Esophagus mucosa (tissue), 1 donor: Measurements from ENCODE around the gene SMPD2. TPM values are rescaled to one million over a fixed set of nuclear protein-coding genes. Genes with fewer than 3 reads are reported as not detected.

Experiments
- ATAC-seq: fragments of 200-7000 bp; cut with Tn5 transposase; one replicate; pipeline ENCODE4 v1.9.1; 2020
- total RNA-seq: library from RNA; stranded (reverse); gene quantifications from one replicate; pipeline ENCODE4 v1.2.4, GENCODE V29; 2023
- donor health status: DM: yes; HTN: yes; CAD: no.

The SMPD2 gene
- total RNA-seq, 1 donor from 2014 or later = 12.3 TPM

DNA sequence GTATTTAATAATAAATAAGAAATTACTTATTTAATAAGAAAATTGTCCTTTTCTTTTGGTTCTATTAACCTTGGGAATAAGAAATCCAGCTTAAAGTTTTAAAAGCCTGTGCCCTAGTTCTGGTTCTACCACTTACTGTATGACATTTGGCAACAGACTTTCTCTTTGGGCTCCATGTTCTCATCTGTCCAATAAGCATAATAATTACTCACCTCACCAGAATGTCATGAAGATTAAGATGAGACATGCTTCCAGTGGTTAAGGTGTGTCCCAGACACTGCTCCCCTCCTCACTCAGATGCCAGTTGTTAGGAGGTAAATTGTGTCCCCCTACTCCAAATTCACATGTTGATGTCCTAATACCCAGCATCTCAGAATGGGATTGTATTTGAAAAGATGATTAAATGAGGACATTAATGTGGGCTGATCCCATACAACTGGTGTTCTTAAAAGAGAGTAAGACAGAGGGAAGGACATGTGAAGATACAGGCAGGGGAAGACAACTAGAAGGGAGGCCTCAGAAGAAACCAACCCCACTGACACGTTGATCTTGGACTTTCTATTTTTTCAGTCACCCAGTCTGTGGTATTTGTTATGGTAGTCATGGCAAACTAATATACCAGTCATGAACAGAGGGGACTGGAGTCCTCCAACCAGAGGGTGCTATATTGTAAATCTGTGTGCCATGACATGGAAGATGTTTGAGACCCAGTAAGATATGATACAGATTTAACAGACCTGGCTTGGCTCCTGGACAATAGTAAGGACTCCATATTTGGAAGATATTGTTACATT, 21.4 kb downstream of the SMPD2 start:
- ATAC-seq = peak; percentile 91

DNA sequence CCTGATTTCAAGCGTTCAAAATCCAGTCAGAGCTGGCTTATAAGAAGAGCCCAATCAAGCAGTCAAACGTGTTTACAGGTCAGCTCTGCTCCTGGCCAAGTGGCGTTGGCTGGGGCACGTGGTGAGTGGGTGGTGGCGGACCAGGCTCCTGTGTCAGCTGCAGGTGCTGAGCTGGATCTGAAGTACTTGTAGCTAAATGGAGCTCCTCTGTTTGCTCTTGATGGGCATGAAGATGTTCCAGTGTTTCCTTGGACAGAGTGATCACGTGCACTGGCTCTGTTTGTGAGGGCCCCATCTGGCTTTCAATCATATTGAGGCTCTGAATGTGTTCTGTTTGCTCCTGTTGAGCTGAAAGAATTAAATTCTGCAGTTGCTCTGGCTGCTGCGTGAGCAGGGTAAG, 25.2 kb downstream of the SMPD2 start:
- ATAC-seq = no peak

GRCh38 chr6:109466212-109466923, 25.8 kb downstream of the SMPD2 start:
- ATAC-seq = no peak

GRCh38 chr6:109467696-109468095, 27.2 kb downstream of the SMPD2 start:
- ATAC-seq = no peak

DNA sequence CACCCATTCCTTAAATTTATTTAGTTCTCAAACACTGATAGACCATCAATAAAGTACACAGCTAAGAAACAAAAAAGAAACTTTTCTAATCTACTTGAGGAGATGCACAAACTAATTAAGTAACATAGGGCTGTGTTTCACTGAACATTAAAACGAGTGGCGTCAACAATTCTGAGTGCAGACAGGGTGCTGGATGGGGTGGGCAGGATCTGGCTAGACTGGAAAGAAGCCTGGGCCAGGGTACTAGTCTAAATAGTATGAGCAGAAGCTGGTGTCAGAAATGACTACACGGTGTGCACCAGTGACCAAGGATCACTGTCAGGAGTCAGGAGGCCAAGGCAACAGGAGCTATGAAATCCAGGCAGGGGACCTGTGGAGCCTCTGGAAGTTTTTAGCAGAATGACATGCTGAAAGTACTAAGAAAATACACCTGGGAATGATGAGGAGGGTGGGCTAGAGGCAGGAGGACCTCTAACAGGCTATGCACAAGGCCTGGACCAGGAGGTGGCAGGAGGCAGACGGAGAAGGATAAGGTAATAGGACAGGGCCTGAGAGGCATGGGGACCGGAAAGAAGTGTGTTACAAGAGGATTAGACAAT, 29.2 kb downstream of the SMPD2 start:
- no peak for ATAC-seq

DNA sequence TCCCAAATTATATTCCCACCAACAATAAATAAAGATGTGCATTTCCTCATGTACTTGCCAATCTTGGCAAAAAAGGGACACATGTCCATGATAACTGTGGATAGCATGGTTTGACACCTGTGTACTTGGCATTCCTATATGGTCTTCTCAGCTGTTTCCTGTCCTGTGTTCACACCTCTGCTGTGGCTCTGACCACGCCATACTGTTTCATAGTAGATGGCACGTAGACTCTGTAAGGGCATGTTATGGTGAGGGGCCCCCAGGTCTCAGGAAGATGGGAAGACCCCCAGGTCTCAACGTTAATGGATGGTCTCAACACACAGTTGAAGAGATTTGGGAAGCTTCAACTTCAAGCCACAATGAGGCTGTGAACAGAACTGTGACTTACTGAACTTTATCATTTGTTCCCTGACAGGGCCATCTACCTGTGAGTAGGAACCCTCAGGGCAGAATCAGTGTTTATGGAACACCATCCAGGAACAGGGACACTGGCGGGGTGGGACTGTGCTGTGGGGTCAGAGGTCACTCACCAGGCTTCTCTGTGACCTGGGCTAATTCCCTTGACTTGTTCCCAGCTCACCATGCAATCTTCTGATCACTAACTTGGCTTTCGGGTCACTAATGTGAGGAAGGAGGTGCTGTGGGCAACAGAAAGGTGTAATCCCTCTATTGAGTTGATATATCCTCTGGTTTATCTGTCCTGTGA, 30.7 kb downstream of the SMPD2 start:
- peak; percentile 11 for ATAC-seq

DNA sequence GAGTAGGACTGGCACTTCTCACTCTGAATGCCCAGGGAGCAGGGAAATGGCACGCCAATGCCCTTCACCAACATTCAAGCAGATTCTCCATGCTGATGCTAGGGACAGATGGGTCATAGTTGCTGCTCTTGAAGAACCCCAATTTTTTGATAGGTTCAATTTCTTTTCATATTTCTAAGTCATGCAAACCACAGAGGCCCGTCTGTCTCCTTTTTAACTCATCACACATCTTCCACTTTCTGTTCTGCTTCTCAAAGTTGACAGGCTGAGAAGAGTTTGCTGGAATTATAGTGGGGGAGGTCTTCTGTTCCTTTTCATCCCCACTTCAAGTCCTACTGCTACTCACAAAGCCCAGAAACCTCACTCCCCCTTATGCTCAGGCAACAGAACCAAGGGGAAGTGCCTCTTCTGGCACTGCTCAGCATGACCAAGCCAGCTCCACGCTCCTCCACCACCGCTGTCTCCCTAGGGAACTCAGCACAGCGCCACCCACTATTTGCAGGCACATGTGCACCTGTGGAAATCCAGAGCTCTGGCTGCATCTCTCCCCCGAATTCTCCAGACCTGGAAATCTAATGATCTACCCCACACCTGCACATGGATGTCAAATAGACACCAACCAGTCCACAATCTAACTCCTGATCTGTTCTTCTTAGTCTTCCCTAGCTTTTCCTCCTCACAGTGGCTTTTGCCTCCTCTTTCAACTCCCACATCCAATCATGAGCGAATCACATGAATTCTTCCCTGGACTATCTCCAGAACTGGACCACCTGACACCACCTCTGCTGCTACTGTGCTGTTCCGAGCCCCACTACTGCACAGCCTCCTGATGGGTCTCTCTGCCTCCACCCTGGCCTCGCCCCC, 31.8 kb downstream of the SMPD2 start:
- no peak for ATAC-seq

- no peak for ATAC-seq
Observed at GRCh38 chr6:109473120-109473519, 32.6 kb downstream of the SMPD2 start.

DNA sequence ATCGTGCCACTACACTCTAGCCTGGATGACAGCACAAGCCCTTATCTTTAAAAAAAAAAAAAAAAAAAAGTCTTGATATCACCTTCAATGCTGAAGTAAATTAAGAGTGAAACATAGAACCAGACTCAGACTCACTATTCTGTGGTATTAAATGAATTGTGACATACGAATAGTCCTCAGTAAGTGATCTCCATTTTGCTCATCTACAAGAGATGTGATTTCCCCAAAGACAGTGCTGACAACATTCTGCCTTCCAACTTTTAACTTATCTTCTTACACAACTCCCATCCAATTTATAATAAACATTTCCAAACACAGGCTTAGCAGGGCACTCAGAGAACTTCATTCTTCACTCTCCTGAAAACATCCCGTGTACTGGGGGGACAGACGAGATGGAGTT, 34.5 kb downstream of the SMPD2 start:
- no peak for ATAC-seq

DNA sequence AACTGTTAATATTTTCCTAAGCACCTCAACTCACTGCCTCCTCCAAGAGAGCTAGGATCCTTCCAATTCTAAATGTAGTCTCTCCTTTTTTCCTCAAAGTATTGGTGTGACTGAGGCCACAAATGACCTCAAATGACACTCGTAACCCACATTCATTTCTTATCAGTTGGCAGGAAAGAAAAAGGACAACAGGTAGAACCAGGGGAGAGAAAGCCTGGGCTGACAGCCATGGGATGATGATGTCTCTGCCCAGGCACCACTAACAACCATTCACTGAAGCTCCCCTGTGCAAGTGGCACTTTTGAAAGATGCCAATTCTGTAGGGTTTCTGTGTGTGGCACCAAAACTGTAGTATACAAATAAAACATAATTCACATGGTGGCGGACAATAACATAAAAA, 35.1 kb downstream of the SMPD2 start:
- ATAC-seq = no peak

DNA sequence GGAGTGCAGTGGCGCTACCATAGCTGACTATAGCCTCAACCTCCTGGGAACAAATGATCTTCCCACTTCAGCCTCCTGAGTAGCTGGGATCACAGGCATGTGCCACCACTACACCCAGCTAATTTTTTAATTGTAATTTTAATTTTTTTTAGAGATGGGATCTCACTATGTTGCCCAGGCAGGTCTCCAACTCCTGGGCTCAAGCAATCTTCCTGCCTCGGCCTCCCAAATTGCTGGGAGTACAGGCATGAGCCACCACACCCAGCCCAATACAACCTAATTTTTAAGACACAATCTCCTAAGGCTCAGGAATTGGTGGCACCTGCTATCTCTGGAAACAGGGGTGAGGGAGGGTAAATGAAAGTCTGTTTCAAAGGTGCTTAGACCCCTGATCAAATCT, 36.7 kb downstream of the SMPD2 start:
- no peak for ATAC-seq

DNA sequence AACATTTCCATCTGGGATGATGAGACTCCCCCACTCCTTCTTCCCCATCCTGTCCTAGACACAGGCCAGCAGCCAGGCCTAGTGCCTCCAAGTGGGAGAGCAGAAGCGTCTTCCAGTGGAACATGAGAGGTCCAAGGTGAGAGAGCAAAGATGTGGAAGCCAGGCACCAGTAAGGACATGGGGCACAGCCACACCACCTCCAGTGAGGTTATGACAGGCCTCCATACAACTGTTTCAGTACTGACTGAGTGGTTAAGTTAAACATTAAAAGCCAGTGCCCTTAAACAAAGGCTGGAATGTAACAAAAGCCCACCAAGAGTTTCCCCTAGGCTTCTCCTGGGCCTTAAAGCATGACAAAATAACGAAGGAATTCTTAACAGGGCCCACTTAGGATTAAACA, 37.2 kb downstream of the SMPD2 start:
- no peak for ATAC-seq

- no peak for ATAC-seq
Observed at GRCh38 chr6:109478222-109478805, 37.8 kb downstream of the SMPD2 start.

DNA sequence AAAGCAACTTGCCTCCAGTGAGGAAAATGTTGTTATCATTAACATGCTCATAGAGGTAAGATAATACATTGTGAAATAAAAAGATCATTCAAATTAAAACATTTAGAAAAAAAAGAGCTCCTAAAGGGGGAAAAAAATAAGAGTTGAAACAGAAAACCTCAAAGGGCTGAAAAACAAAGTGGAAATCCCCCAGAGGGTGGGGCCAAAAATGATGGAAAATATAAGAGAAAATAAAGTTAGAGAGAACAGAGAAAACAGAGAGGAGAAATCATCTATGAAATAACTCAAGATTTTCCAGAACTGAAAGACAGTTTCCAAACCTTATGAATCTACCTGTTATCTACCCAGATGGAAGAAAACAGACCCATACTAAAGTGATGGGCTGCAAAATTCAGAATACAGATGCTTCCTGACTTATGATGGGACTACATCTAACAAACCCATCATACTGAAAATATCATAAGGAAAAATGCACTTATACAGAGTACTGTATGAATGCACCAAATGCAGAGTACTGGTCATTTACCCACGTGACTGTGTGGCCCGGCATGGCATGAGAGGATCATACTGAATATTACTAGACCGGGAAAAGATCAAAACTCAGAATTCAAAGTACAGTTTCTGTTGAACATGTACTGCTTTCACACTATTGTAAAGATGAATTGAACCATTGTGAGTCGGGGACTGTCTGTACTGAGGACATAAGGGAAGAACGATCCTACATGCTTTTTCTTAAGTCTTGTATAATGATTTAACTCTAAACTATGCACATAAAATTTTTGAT, 38.5 kb downstream of the SMPD2 start:
- ATAC-seq = no peak

- ATAC-seq = no peak
Observed at GRCh38 chr6:109480993-109481480, 40.5 kb downstream of the SMPD2 start.

DNA sequence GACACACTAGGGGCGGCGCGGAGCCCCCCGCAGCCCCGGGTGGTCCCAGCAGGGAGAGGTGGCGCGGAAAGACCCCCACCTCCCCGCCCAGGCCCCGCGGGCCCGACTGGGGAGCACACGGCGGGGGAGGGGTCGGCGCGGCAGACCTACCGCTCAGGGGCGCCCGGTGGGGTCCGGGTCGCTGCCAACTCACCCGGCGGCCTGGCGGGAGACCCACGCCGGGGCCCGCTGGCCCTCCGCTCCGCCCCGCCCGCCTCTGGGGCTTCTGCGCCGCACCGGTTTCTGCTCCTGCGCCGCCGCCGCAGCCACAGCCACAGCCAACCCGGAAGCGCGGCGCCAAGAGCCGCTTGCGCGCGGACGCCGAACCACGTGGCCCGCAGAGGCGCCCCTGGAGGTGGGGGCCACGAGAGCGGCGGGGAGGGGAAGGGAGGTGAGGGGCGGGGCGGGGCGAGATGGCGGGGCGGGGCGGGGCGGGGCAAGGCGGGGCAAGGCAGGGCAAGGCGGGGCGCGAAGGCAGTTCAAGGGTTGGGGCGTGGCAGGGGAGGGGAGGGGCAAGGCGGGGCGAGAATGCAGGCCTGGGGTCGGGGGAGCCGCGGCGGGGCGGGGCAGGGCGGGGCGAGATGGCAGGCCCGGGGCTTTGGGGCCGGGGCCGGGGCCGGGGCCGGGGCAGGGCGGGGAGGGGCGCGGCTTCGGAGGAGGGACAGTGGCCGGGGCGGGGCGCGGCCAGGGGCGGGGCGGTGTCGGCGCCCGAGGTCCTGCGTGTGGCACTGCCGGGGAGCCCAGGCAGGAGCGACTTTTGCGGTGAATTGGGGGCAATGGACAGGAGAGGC, 42.6 kb downstream of the SMPD2 start, which contains the start of gene ZBTB24:
Gene ZBTB24, minus strand, starts transcription at position 315 of the 830 bp plus-strand sequence. CDS start 1,193 bp downstream, outside the sequence.
- ATAC-seq = peak; percentile 91

GRCh38 chr6:109483735-109484057, 43.2 kb downstream of the SMPD2 start:
- ATAC-seq = no peak

GRCh38 chr6:109484122-109484521, 43.6 kb downstream of the SMPD2 start:
- ATAC-seq = no peak

DNA sequence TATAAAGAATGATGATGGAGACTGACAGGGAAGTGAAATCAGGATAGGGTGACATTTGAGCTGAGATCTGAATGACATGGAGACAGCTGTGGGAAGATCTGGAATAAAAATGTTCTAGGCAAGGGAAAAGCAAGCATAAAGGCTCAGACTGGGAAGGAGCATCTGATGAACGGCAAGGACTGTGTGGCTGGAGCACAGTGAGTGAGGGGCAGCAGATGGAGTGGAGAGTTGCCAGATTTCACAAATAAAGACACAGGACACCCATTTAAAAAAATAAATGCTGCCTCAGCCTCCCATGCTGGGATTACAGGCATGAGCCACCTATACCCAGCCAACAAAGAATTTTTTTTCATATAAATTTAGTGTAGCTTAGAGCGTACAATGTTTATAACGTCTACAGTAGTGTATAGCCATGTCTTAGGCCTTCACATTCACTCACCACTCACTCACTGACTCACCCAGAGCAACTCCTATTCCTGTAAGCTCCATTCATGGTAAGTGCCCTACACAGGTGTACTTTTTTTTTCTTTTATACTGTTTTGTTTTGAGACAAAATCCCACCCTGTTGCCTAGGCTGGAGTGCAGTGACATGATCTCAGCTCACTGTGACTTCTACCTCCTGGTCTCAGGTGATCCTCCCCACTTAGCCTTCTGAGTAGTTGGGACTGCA, 44.9 kb downstream of the SMPD2 start:
- ATAC-seq = no peak
